HepG2 (cell line): ENCODE data around the gene SELENOH. TPM values are rescaled to one million over a fixed set of nuclear protein-coding genes. Genes with fewer than 3 reads are reported as not detected.

Experiments
- CTCF ChIP-seq: sonication (generic); formaldehyde crosslinking; IDR thresholded peaks from 2 replicates; pipeline ENCODE4 v1.5.0; 2020; ENCODE audit warnings: mild to moderate bottlenecking, missing genetic modification reagents, moderate library complexity
- ESRRA ChIP-seq: sonication (generic); formaldehyde crosslinking; IDR thresholded peaks from 2 replicates; pipeline ENCODE4 v1.5.1; 2020; ENCODE audit warnings: mild to moderate bottlenecking, low read depth, missing genetic modification reagents
- HNRNPH1 ChIP-seq: fragments of 200-400 bp; formaldehyde crosslinking; optimal IDR thresholded peaks from 2 replicates; pipeline ENCODE3; 2017; ENCODE audit warnings: mild to moderate bottlenecking, low read depth, low read length
- MTA3 ChIP-seq: sonication (generic); formaldehyde crosslinking; IDR thresholded peaks from 2 replicates; pipeline ENCODE4 v1.4.0; 2020; ENCODE audit warnings: missing genetic modification reagents
- NCOA1 ChIP-seq: sonication (generic); formaldehyde crosslinking; IDR thresholded peaks from 2 replicates; pipeline ENCODE4 v1.9.0; 2021; ENCODE audit warnings: missing genetic modification reagents
- NFE2L1 ChIP-seq: sonication (generic); formaldehyde crosslinking; IDR thresholded peaks from 2 replicates; pipeline ENCODE4 v1.4.0; 2020; ENCODE audit warnings: missing genetic modification reagents, mild to moderate bottlenecking, borderline replicate concordance
- NRL ChIP-seq: sonication (generic); formaldehyde crosslinking; IDR thresholded peaks from 2 replicates; pipeline ENCODE4 v1.5.0; 2020; ENCODE audit warnings: missing genetic modification reagents, mild to moderate bottlenecking, moderate library complexity, borderline replicate concordance
- SP5 ChIP-seq: IDR thresholded peaks from 2 replicates; pipeline ENCODE4 v1.6.1; 2016; ENCODE audit warnings: low read depth, borderline replicate concordance
- U2AF2 ChIP-seq: fragments of 200-400 bp; formaldehyde crosslinking; IDR thresholded peaks from 2 replicates; pipeline ENCODE4 v1.6.1; 2017; ENCODE audit warnings: low read depth, mild to moderate bottlenecking, low read length
- UBTF ChIP-seq: sonication (generic); formaldehyde crosslinking; IDR thresholded peaks from 2 replicates; pipeline ENCODE4 v1.4.0; 2020; ENCODE audit warnings: mild to moderate bottlenecking, missing genetic modification reagents
- ZBTB2 ChIP-seq: sonication (generic); formaldehyde crosslinking; IDR thresholded peaks from 2 replicates; pipeline ENCODE4 v1.8.0; 2022; ENCODE audit warnings: low read depth, missing genetic modification reagents
- ZBTB40 ChIP-seq, 2 experiments: fragments of 450-650 bp in 1 of 2; sonication (generic) in 1 of 2; formaldehyde crosslinking in 1 of 2; IDR thresholded peaks; 2 replicates each; pipeline versions ENCODE4 v1.6.1 to v1.8.0; 2016 to 2022; ENCODE audit warnings: antibody characterized with exemption in 1 of 2, mild to moderate bottlenecking in 1 of 2, missing genetic modification reagents in 1 of 2
- ZMYM3 ChIP-seq: sonication (generic); formaldehyde crosslinking; IDR thresholded peaks from 2 replicates; pipeline ENCODE4 v1.5.1; 2020; ENCODE audit warnings: mild to moderate bottlenecking, missing genetic modification reagents
- ZNF33A ChIP-seq: sonication (generic); formaldehyde crosslinking; IDR thresholded peaks from 2 replicates; pipeline ENCODE4 v1.5.1; 2020; ENCODE audit warnings: missing genetic modification reagents, mild to moderate bottlenecking, moderate library complexity, borderline replicate concordance
- polyA plus RNA-seq, 8 experiments: library from polyadenylated mRNA; depleted of rRNA in 3 of 8; stranded (reverse) in 7 of 8; unstranded in 1 of 8; fragments of >200 nt; fragmentation: Illumina TruSeq in 4 of 8; extraction: Trizol in 4 of 8; gene quantifications; 2 replicates each; pipeline versions ENCODE4 v1.2.1 to v1.2.3, GENCODE V29; 2011 to 2016; ENCODE audit warnings: low read depth in 4 of 8, missing spikeins in 1 of 8, mixed read lengths in 1 of 8; ENCODE audit not compliant: insufficient read depth in 1 of 8
- total RNA-seq, 5 experiments: library from RNA; depleted of rRNA; stranded (reverse); fragments of >200 nt; fragmentation: Illumina TruSeq; extraction: Trizol; gene quantifications; 2 replicates each; pipeline ENCODE4 v1.2.3, GENCODE V29; 2016; ENCODE audit warnings: low read depth in 1 of 5

The SELENOH gene
- total and polyA plus RNA-seq, 2 of the 13 experiments (the other 11 are each of a cell fraction or from before 2014, with no cell fraction given): 27.2 to 77.4 TPM

- TF ChIP-seq UBTF (CRISPR knock-in tag) (no peak), MTA3 (CRISPR knock-in tag) (no peak), NFE2L1 (CRISPR knock-in tag) (no peak), NRL (CRISPR knock-in tag) (peak; percentile 31; the same call in 1 of the 2 replicates), ZNF33A (no peak), NCOA1 (no peak), ZBTB40 (IDR thresholded peaks at IDR 0.05) (no peak), ZBTB40 (CRISPR knock-in tag; IDR thresholded peaks at IDR 0.05) (no peak), ZBTB2 (CRISPR knock-in tag) (no peak), HNRNPH1 (no peak), U2AF2 (no peak), ZMYM3 (no peak), CTCF (CRISPR knock-in tag) (no peak), SP5 (CRISPR knock-in tag) (no peak), ESRRA (CRISPR knock-in tag) (no peak)
Measured at GRCh38 chr11:57791321-57792059, 50.2 kb downstream of the SELENOH start (continued).
